GM19397 (cell line): Measurements from ENCODE around the gene TRPM1.
"Not testable (repeated sequence)": the region's sequence is repeated elsewhere in the genome, so short reads cannot be mapped to it uniquely, and the experiment has no call there.

ENCODE experiments used
- ATAC-seq: cut with Tn5 transposase; IDR thresholded peaks from one replicate; pipeline ENCODE4 v1.9.1; 2021; ENCODE audit warnings: mild to moderate bottlenecking, moderate library complexity; ENCODE audit not compliant: unreplicated experiment

Gene TRPM1

DNA sequence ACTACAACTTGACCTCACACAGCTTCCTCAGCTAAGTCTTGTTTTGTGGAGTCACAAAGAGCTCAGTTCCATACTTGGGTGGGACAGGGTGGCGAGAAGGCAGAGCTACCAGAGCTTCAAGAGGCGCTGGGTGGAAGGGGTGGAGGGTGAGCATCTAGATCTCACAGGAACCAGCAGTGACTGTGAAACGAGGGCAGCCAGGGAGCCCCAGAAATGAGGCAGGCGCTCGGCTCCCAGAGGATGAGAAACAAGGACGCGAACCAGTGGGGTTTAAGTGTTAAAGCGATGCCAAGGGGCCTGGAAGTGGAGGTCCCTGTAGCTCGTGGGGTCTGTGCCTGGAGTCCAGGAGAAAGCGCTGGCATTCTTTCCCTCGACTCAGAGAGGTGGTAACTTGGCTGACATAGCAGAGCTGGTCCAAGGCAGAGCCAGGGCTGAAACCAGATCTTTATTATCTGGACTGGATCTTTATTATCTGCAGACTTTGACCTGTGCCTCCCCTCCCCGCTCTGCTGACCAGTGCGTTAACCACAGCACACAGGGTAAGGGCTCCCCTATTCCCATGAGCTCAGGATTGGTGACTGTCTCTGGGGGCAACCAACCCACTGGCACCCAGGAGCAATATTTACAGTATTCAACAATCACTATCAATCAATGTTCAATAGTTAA lies 26.2 kb upstream of the TRPM1 start:
- ATAC-seq = no peak

DNA sequence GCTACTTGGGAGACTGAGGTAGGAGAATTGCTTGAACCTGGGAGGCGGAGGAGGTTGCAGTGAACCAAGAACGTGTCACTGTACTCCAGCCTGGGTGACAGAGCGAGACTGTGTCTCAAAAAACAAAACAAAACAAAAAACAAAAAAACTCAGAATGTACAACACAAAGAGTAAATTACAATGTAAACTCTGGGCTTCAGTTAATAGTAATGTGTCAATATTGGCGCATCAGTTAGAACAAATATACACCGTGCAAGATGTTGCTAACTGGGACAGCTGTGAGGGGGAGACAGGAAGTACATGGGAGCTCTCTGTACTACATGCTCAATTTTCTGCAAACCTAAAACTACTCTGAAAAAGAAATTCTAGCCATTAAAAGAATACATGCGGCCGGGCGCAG lies 23.5 kb upstream of the TRPM1 start:
- ATAC-seq = no peak

DNA sequence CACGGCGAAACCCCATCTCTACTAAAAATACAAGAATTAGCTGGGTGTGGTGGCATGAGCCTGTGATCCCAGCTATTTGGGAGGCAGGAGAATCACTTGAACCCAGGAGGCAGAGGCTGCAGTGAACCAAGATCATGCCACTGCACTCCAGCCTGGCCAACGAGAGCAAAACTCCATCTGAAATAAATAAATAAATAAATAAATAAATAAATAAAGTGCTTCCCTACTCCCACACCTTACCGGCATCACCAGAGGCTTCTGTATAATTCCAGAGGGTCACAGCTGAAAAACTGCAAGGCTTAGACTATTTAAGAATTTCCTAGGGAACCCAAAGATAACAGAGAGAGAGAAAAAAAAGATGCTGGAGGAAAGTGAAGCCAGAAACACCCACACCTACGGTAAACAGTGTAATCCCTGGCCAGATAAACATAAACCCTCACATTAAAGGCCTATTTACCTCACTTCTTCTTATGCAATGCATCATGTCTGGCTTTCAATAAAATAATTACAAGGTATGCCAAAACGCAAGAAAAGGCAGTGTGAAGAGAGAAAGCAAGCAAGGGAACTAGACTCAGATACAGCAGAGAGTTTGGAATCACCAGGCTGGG lies 15.0 kb upstream of the TRPM1 start:
- no peak for ATAC-seq

DNA sequence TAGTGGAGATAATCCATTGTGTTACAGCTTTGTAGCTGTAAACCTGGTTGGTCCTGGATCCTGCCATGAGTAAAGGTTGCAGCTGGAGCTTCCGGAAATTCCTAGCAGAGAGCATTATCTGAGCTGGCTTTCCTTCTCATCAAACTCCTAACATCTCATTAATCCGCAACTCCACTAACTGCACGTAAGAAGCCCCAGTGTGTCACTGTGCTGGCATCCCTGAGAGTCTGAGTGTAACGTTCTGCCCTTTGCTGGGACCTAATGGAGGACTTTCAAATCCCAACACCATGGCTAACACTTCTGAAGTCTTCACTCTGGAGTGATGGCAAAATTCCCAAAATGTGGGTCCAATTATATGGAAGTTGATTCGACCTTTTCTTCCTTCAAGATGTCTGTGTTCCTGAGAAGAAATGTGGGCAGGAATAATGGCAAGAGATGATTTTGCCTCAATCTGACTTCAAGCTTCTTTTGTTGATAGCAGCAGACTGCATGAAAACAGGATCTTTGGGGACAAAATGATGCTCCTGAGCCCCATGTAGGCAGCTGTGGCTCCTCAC lies 9.6 kb upstream of the TRPM1 start:
- no peak for ATAC-seq

DNA sequence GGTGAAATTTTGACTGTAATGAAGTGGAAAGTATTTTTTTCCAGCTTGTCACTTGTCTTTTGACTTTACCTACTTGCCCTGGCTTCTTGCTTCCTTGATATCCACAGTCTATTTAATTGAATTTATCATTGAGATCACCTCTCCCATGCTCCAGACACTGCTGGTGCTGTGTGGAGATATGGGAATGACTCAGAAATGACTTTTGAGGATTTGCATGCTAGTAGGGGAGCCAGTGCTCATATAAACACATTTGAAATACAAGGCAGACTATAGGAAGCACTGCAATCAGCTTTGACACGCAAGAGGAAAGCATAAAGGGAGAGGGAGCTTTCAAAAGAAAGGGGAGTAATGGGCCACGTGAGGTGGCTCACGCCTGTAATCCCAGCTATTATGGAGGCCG lies 7.3 kb upstream of the TRPM1 start:
- ATAC-seq = no peak

DNA sequence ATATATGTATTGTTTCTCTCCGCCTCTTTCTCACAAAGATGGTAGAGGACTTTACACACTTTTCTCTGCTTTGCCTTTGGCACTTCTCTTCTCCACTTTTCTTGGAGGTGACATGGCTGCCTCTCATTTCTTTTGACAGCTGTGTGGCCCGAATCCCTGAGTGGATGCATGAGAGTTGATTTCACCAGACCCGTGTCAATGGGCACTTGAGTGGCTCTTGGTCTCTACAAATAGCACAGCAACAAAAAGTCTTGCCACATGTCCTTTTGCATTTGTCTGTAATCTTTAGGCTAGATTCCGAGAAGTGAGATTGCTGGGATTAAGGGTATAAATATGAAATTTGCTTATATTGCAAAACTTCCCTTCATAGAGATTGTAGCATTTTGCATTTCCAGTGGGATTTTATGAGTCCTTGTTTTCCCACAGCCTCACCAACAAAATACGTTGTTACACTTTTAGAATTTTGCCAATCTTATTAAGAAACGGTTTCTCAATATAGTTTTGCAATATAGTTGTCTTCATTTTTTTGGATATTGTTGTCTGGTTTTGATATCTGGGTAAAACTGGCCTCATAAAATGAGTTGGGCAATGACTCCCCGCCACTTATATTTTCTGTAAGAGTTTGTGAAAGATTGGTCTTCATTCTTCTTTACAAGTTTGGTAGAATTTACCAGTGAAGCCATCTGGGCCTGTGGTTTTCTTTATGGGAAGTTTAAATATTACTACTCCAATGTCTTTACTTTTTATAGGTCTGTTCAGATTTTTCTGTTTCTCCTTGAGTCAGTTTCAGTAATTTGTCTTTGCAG lies 5.2 kb upstream of the TRPM1 start:
- ATAC-seq = no peak

DNA sequence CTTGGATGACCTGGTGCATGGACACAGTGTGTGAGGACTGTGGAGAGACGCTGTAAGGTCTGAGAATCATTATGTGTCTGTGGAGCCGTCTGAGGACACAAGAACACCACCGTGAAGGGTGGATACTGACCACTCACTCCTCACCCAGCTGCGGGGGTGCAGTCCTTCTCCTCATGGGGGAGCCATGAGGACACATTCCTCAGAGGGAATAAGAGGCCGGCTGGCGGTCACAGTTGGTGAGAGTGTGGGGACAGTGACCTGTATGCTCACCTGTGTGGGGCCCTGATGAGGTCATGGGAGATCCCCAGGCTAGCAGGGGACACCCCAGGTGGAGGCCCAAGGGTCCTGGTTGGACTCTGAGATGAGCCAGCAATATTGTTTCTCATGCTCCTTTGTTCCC lies 2.5 kb upstream of the TRPM1 start:
- no peak for ATAC-seq

DNA sequence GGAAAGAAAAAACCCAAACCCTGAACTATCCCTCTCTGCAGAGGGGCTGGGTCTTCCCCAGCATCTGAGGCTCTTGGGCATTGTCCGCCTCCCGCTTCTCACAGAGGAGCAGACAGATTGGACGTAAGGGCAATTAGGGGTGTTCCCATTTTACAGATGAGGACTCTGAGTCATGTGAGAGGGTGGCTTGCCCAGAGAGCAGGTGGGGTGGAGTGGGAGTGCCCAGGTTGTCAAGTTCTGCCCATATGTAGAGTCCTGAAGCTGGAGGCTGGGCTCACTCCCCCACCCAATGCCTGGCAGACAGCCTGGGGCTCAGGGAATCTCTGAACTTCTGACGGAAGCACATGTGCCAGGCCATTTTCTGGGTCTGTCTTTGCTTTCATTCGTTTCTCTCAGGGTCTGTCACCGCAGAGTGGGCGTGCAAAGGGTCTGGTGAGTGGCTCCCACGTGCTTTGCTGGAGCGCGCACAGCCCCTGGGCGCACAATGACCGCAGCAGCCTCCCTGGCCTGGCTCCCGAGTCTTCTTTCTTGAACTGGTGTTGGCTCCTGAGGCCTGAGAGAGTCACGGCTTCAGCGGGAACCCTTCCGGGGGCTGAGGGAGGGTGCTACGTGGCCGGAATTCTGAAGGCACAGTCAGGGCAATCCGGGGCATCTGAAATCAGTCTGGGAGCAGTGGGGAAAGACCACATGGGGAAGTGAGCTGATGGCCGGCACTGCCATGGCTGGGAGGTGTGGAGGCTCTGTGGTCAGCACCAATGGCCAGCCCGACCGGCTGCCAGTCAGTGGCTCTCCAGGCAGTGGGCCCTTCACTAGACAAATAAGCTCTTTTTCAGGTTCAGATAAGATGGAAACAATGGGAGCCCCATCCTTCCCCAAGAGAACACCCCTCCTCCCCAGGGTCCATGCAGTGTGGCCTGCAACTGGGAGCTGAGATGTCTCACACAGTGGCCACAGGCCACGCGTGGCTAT lies 1.1 kb upstream of the TRPM1 start:
- no peak for ATAC-seq

DNA sequence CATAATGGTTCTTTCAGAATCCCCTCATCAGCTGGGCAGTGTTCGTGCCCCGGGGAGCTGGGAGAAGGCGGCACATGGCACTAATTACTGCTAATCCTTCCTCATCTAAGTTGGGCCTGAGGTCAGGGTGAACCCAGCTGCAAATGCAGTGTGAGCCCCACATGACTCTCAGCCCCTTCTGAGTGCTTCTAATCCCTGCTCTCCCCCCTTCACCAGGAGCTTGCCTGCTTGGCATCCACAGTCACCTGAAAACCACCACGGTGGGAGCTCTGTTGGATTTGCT lies 455 bp upstream of the TRPM1 start:
- no peak for ATAC-seq

DNA sequence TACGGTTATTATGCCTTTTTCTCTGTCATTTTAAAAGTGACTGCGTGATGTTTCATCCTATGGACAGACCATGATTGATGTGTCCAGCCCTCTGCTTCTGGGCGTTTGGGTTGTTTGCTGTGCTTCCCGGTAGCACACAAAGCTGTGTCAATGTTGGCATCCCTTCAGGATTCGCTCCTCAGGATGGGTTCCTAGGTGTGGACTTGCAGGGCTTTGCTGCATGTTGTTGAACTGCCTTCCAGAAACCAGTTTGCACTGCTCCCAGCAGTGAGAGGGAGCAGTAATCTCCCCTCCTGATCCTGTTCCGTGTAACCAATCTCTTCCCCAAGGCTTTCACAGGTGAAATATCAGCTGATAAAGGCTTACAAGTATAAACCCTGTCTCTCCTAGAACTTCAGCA lies 787 bp downstream of the TRPM1 start:
- no peak for ATAC-seq

DNA sequence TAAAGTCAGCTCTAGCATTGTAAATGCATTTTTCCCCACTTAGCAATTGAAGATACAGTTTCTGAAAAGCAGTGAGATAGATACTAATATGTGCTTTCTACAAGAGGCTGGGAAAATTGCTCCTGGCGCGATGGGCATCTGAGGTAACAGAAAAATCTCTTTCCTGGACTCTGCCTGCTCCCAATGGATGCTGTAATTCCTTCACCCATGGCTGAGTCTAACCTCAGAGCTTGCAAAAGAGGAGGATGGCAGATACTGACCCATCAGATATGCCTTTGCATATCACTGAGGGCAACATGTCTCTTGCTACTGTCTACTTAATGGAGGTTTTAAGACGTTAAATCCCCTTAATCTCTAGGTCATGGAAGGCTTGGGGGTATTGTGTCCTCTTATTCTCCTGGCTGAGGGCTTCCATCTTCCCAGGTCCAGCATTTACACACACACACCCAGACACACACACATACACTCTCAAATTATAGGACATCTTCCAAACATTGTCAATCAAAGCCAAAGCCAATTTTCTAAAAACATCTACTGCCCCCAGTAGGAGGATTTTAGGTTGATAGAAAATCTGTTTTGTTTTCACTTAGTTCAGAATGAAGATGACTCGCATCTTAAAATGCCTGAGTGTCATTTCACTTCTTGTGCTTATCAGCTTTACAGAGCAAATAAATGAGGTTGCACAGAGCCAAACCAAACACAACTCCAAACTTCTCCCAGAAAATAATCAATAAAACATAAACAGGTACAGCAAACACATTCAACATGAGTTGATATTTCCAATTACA lies 2.4 kb downstream of the TRPM1 start:
- no peak for ATAC-seq

DNA sequence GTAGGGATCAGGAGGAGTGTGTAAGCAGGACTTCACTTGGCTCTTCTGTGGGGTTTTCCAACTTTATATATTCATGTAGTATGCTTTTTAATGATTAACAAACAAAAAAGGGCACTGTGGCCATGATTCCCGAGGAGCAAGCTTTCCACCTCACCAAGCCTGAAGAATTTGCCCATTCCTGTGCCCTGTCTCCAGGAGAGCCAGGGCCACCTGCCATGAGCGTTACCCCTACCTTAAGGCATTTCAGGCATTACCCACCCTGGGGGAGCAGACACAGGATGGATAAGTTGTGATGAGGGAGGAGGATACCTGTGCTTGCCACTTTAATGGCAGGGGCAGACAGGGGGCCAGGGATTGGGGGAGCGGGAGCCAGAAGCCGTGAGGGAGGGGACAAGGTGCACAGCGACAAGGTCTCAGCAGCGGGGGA lies 3.0 kb downstream of the TRPM1 start:
- no peak for ATAC-seq

DNA sequence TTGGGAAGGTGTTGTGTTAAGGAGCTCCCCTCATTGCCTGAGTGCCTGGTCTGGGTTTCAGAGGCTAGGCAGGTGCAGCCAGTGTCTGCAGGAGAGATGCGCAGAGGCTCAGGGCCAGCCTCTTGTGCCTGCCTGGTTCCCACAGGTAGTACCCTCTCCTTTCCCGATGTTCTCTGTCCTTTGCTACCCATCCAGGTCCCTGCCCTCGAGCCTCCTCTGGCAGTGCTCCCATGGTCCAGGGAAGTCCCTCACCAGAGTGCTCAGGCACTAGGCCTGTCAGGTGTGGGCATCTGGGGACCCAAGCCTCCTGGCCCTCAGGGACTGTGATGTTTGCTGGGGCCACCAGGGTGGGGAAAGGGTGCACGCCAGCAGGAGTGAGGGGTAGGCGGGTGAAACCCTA lies 5.0 kb downstream of the TRPM1 start:
- no peak for ATAC-seq

DNA sequence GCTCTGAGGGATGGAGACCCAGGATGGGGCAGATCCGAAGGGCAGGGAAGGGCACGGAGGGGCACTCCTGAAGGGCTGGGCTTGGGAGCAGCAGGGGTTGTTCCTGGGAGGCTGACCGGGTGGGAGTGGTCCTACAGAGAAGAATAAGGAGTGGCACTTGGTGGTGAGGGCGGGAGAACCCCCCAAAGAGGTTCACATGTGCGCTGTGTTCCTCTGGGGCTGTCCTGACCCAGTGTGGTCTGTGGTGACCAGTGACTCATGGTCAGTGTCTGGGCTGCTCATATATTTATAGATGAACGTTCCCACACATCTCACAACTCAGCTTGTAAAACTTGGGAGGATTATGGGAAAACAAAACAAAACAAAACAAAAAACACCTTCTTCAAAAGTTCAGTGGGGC lies 10.0 kb downstream of the TRPM1 start:
- no peak for ATAC-seq

DNA sequence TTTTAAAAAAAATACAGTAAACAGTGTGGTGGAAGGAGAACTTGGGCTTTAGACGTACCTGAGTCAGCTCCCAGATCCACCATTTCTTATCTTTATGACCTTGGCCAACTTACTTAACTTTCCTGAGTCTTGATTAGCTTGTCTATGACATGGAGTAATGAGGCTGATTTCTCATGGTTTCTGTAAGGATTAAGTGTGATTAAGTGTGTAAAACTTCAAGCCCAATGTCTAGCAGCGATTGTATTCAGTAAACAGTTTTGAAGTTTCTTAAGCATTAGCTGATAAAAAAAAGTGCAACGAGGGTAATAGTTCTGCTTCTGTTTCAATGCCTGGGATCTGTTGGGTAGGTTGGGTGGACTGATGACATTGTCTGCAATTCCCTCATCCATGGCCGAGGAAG lies 10.8 kb downstream of the TRPM1 start:
- ATAC-seq = no peak

DNA sequence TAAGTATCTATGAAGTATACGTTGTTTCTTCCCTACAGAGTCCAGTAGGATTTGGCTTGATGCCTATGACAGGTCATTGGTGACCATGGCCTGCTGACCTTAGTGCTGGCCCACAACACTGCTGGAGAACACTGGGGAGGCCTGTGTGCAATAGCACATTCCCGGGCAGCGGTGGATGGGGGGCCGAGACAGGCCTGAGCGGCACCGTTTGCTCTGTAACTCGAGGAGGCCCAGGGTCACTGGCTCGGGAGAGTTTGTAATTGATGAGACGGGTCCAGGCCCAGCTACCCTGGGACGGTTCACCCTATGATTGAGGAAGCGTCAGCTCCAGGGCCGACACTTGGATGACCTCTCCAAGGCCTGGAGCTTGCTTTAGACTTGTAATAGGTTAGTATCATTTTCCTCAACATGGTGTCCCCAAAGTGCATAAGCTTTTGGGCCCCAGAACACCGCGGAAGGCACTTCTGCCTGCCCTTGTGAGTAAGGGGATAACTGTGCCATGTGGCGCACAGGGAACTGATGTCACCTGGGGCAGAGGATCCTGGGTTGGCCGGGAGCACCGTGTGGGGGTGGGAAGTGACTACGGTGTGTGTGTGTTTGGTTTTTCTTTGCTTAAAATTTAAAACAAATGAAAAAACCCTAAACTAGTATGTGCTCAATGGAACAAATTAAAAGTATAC lies 12.0 kb downstream of the TRPM1 start:
- ATAC-seq = no peak

DNA sequence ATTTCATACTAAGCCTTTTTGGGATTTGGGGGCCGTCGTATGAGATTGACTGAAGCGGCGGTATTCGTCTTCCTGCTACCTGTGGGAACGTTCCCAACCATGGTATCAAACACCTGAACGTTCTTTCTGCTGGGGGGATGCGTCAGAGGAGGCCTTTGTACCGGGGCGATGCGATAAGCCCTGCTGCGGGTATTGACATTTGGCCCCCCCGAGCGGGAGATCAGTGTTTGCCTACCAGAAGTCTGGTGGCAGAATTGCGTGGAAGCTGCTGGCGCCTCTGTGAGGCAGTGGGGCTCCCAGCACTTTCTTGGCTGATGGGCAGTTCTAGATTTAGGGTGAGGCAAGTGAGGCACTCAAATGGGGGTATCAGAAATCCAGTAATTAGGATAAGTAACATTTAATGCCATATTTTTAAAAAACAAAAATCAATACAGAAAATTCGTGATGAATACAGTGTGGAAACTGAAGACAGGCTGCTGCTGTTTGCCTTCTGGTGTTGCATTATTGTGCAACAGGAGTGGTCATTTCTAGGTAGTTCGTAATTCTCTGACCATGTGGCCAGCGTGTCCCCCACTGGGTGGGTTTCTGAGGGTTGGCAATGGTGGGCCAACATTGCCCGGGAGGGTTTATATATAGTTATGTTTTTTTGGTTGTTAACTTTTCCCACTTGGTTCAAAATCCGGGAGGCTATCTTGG lies 12.7 kb downstream of the TRPM1 start:
- no peak for ATAC-seq

DNA sequence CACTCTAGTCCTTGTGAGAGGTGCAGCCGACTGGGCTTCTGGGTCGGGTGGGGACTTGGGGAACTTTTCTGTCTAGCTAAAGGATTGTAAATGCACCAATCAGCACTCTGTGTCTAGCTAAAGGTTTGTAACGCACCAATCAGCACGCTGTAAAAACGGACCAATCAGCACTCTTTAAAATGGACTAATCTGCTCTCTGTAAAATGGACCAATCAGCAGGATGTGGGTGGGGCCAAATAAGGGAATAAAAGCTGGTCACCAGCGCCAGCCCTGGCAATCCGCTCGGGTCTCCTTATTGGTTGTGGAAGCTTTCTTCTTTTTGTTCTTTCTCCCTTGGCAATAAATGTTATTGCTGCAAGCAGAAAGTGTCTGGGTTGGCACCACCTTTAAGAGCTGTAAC lies 13.5 kb downstream of the TRPM1 start:
- ATAC-seq = not testable (repeated sequence)

DNA sequence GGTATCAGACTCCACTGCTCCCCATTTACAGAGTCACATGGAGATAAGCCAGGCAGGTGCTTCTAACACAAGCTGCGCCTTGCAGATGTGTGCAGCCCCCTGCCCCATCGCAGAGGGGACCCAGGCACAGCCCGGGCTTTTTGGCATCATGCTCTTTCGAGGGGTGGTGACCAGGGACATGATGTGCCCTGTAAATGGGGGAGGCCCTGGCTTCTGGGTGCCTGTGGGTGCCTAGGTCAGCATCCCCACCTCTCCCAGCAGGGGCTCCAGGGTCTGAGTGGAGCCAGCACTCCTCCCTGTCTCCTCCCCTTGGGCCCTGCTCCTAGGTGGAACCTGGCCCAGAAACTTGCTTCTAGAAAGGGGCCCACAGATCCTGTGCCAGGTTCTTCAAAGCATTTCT lies 15.2 kb downstream of the TRPM1 start:
- ATAC-seq = no peak
